Hepatocyte (in vitro differentiated cells): ENCODE data around the gene PDZK1.

Experiments used
- EZH2 ChIP-seq: fragments of 200-600 bp; sonication (generic); IDR thresholded peaks from 2 replicates; pipeline ENCODE4 v1.6.1; 2016; ENCODE audit warnings: antibody characterized with exemption, mild to moderate bottlenecking, borderline replicate concordance
- EZH2phosphoT487 ChIP-seq: fragments of 200-600 bp; sonication (generic); IDR thresholded peaks from one replicate; pipeline ENCODE4 v1.6.1; 2018; ENCODE audit warnings: antibody characterized with exemption, mild to moderate bottlenecking, low read depth, moderate library complexity; ENCODE audit not compliant: unreplicated experiment, severe bottlenecking
- TF ChIP-seq, protein P1 (sequence below): fragments of 200-600 bp; sonication (generic); IDR thresholded peaks from 2 replicates; pipeline ENCODE4 v1.5.1; 2016; ENCODE audit warnings: antibody characterized with exemption, mild to moderate bottlenecking; ENCODE audit not compliant: poor library complexity

DNA sequence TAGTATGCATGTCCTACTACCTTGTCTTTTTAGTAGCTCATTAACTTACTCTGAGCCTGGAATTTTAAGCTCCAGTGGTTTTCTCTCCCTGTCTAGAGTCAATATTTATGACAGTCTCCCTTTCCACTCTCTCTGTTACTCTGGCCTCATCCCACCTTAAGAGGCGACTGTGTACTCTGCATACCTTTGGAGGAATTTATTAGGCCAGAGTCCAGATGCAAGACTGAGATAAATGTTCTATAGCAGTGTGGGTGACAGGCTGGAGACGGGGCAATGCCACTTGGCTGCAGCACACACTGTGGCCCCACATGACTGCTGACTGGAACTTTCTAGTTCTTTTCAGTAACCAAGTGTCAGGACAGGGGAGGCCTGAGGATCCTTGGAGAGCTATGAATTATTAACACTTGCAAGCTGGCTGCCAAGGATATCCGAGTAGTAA lies 4.1 kb upstream of the PDZK1 start:
- TF ChIP-seq, protein P1, sequence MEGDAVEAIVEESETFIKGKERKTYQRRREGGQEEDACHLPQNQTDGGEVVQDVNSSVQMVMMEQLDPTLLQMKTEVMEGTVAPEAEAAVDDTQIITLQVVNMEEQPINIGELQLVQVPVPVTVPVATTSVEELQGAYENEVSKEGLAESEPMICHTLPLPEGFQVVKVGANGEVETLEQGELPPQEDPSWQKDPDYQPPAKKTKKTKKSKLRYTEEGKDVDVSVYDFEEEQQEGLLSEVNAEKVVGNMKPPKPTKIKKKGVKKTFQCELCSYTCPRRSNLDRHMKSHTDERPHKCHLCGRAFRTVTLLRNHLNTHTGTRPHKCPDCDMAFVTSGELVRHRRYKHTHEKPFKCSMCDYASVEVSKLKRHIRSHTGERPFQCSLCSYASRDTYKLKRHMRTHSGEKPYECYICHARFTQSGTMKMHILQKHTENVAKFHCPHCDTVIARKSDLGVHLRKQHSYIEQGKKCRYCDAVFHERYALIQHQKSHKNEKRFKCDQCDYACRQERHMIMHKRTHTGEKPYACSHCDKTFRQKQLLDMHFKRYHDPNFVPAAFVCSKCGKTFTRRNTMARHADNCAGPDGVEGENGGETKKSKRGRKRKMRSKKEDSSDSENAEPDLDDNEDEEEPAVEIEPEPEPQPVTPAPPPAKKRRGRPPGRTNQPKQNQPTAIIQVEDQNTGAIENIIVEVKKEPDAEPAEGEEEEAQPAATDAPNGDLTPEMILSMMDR = no peak
- TF ChIP-seq EZH2phosphoT487 (peak; percentile 77), EZH2 (no peak)
